Rectal smooth muscle tissue (tissue), 1 donor: ENCODE data around the gene RXRA.

Source experiments
- H3K27ac ChIP-seq: one replicate; pipeline ENCODE4 v1.7.0; 2013; ENCODE audit warnings: low read depth, low read length, inconsistent platforms
- H3K27me3 ChIP-seq: one replicate; pipeline ENCODE4 v1.7.0; 2013; ENCODE audit warnings: low read length; ENCODE audit not compliant: control insufficient read depth, insufficient read depth
- H3K36me3 ChIP-seq: one replicate; pipeline ENCODE4 v1.7.0; 2013; ENCODE audit warnings: low read length; ENCODE audit not compliant: control insufficient read depth, insufficient read depth
- H3K4me1 ChIP-seq: one replicate; pipeline ENCODE4 v1.7.0; 2013; ENCODE audit warnings: low read length; ENCODE audit not compliant: control insufficient read depth, insufficient read depth
- H3K4me3 ChIP-seq: one replicate; pipeline ENCODE4 v1.7.0; 2013; ENCODE audit warnings: low read length
- H3K9ac ChIP-seq: one replicate; pipeline ENCODE4 v1.7.0; 2013; ENCODE audit warnings: low read length

RXRA gene

GRCh38 chr9:134407121-134407779 is 81.0 kb downstream of the RXRA start:
- Histone ChIP-seq H3K36me3 (no peaks in the 10 kb centered on the region), H3K4me3 (peak overlapping the region; percentile 59), H3K9ac (no peak overlapping the region), H3K4me1 (peaks cover 34% of the 10 kb centered on the region), H3K27ac (no peak overlapping the region), H3K27me3 (no peaks in the 10 kb centered on the region)

GRCh38 chr9:134408389-134408788 is 82.1 kb downstream of the RXRA start:
- Histone ChIP-seq H3K27me3 (no peaks in the 10 kb centered on the region), H3K4me1 (peaks cover 38% of the 10 kb centered on the region), H3K36me3 (no peaks in the 10 kb centered on the region), H3K27ac (no peak overlapping the region), H3K9ac (no peak overlapping the region), H3K4me3 (no peak overlapping the region)

GRCh38 chr9:134408939-134409737 is 82.9 kb downstream of the RXRA start:
- Histone ChIP-seq H3K27me3 (no peaks in the 10 kb centered on the region), H3K9ac (no peak overlapping the region), H3K4me1 (peaks cover 37% of the 10 kb centered on the region), H3K4me3 (no peak overlapping the region), H3K36me3 (no peaks in the 10 kb centered on the region), H3K27ac (no peak overlapping the region)

DNA sequence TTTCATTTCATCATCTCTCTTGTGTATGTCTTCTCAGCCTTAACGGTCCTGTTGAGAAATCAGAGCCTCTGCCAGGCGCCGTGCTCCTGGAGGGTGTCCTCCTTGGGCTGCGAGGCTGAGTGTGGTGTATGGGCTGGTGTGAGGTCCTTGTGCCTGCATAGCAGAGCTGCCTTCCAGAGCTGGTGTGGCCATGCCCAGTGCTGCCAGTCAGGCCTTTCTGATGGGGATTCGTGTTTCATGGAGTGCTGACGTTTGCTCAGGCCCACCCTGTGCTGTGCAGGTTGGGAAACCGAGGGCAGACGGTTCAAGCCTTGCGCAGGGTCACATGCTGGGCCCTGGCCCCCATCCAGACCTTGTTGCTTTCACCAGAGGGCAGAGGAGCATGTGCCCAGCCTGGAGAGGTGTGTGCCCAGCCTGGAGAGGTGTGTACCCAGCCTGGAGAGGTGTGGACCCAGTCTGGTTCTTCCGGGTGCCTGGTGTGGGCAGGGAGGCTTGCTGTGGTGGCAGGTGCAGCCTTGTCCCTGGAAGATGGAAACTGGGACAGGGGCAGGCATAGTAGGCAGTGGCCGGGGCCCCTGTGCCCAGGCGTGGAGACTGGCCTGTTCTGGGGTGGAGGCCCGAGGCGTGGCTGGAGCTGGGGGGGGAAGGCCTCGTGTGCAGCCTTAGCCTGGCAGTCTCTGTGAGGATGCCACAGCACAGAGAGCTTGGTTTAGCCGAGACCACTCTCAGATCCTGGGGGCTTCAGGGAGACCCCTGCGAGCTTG is 84.0 kb downstream of the RXRA start:
- H3K27ac ChIP-seq, result no peak overlapping the region
- no peak overlapping the region for H3K9ac ChIP-seq
- no peaks in the 10 kb centered on the region for H3K27me3 ChIP-seq
- H3K36me3 ChIP-seq, result no peaks in the 10 kb centered on the region
- H3K4me1 ChIP-seq, result peaks cover 43% of the 10 kb centered on the region
- no peak overlapping the region for H3K4me3 ChIP-seq

DNA sequence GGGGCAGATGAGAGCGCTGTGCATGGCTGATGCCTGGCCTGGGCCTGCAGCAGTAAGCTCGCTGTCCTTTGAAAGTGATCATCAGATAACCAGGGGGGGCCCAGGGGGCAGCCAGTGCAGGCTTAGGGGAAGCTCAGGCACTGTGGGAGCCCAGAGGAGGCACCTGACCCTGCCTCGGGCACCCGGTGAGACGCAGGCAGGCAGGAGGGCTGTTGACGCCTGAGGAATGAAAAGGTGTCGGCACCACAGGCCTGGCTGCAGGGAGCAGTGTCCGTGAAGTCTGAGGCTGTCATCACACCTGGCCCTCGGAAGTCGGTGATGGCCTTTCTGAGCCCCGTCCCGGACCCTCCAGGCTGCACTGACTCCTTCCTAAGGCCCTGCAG is 84.6 kb downstream of the RXRA start:
- Histone ChIP-seq H3K27me3 (no peaks in the 10 kb centered on the region), H3K36me3 (no peaks in the 10 kb centered on the region), H3K4me1 (peaks cover 43% of the 10 kb centered on the region), H3K27ac (no peak overlapping the region), H3K4me3 (no peak overlapping the region), H3K9ac (no peak overlapping the region)

GRCh38 chr9:134411440-134412297 is 85.4 kb downstream of the RXRA start:
- Histone ChIP-seq H3K27ac (no peak overlapping the region), H3K9ac (no peak overlapping the region), H3K27me3 (no peaks in the 10 kb centered on the region), H3K36me3 (peaks cover 1% of the 10 kb centered on the region), H3K4me3 (no peak overlapping the region), H3K4me1 (peaks cover 38% of the 10 kb centered on the region)

DNA sequence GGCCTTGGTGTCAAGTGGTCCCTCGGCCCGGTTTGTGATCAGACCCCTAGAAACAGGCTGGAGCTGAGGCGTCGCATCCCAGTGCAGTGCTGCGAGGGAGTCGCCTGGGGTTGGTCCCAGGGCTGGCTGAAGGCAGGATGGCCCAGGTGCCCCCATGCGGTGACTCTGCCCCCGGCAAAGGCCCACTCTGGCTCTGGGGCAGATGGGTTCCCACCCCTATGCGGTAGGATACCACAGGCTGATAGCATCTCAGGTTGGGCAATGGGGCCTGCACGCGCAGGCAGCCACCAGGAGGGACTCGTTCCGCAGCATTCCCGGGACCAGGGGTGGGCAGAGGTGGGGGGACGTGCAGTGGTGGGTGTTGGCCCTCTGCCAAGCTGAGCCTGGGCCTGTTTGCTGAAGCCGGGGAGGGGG is 86.0 kb downstream of the RXRA start:
- Histone ChIP-seq H3K4me1 (peaks cover 33% of the 10 kb centered on the region), H3K27me3 (no peaks in the 10 kb centered on the region), H3K27ac (no peak overlapping the region), H3K36me3 (peaks cover 3% of the 10 kb centered on the region), H3K4me3 (no peak overlapping the region), H3K9ac (no peak overlapping the region)

DNA sequence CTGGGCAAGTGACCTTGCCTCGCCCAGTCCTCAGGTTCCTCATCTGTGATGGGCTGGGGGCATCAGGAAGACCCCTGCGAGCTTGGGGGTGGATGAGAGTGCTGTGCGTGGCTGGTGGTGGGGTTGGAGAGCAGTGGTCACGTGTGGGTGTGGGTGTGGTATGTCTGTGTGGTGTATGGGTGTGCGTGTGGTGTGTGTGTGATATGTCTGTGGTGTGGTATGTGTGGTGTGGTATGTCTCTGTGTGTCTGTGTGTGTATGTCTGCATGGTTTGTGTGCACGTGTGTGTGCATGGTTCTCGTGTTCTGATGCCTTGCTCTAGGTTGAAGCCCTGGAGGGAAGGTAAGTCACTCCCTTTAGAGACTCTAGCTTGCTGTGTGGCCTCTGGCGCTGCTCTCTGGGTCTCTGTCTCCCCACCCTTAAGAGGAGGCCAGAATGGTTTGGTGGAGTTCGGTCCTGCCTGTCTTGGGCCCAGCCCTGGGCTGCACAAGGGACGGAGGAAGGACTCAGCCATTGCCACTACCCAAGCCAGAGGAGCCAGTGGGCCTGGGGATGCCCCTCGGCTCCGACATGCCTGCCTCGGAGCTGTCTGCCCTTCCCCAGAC is 87.0 kb downstream of the RXRA start:
- H3K9ac ChIP-seq, result no peak overlapping the region
- H3K27me3 ChIP-seq, result no peaks in the 10 kb centered on the region
- H3K4me1 ChIP-seq, result peaks cover 27% of the 10 kb centered on the region
- H3K4me3 ChIP-seq, result peak overlapping the region; percentile 13
- peak overlapping the region; percentile 37 for H3K27ac ChIP-seq
- H3K36me3 ChIP-seq, result peaks cover 7% of the 10 kb centered on the region

DNA sequence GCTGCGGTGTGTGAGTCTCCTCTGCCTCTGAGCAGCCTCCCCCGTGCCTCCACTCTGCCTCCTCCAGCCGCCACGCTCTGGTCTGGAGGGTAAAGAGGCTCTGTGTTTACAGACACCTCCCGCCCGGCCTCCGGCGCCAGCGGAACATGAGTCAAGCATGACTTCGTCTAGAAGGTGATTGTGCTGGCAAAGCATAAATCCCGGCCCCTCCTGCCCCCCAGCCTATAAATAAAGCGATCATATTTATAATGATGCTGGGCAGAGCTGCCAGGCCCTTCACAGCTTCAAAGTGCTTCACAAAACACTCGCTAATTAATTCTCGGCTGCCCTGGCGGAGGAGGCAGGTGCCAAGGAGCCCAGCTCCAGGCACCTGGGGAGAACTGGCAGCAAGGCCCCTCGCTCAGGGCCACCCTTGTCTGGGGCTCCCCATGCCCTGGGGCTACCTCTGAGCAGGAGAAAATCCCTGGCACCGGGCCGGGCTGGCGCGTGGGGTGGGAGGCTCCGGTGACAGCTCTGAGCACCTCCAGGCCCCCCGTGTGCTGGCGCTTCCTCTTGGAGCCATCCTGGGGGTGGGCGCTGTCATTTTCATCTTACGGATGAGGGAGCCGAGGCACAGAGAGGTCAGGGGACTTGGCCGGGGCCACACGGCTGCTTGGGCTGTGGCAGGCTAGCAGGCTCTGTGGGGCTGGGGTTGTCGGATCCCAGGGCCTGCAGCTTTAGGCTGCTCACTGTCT is 87.8 kb downstream of the RXRA start:
- H3K27ac ChIP-seq, result peak overlapping the region; percentile 56
- no peaks in the 10 kb centered on the region for H3K27me3 ChIP-seq
- H3K9ac ChIP-seq, result no peak overlapping the region
- peaks cover 31% of the 10 kb centered on the region for H3K4me1 ChIP-seq
- H3K4me3 ChIP-seq, result no peak overlapping the region
- peaks cover 10% of the 10 kb centered on the region for H3K36me3 ChIP-seq

- no peak overlapping the region for H3K27ac ChIP-seq
- no peaks in the 10 kb centered on the region for H3K27me3 ChIP-seq
- H3K9ac ChIP-seq, result no peak overlapping the region
- H3K4me3 ChIP-seq, result no peak overlapping the region
- peaks cover 31% of the 10 kb centered on the region for H3K4me1 ChIP-seq
- H3K36me3 ChIP-seq, result peaks cover 10% of the 10 kb centered on the region
Measured at GRCh38 chr9:134414900-134415425, 88.7 kb downstream of the RXRA start.

GRCh38 chr9:134416385-134417015 is 90.2 kb downstream of the RXRA start:
- Histone ChIP-seq H3K9ac (no peak overlapping the region), H3K4me3 (no peak overlapping the region), H3K27ac (no peak overlapping the region), H3K36me3 (peaks cover 15% of the 10 kb centered on the region), H3K27me3 (no peaks in the 10 kb centered on the region), H3K4me1 (peaks cover 28% of the 10 kb centered on the region)
